Skeletal muscle tissue (tissue), 4 donors: ENCODE results near the gene SEMA4D. TPM values are rescaled to one million over a fixed set of nuclear protein-coding genes. Genes with fewer than 3 reads are reported as not detected.

Source experiments
- H3K27ac ChIP-seq: one replicate; pipeline ENCODE4 v1.7.0; 2013; ENCODE audit warnings: mild to moderate bottlenecking, low read depth, low read length, inconsistent platforms
- H3K27me3 ChIP-seq, 3 donors: one replicate each; pipeline ENCODE4 v1.7.0; 2013; ENCODE audit warnings: low read length in 3 of 3; ENCODE audit not compliant: control insufficient read depth in 3 of 3, insufficient read depth in 3 of 3
- H3K36me3 ChIP-seq, 3 donors: one replicate each; pipeline ENCODE4 v1.7.0; 2013; ENCODE audit warnings: low read length in 3 of 3; ENCODE audit not compliant: control insufficient read depth in 3 of 3, insufficient read depth in 3 of 3
- H3K4me1 ChIP-seq, 3 donors: one replicate each; pipeline ENCODE4 v1.7.0; 2013; ENCODE audit warnings: low read length in 3 of 3, mild to moderate bottlenecking in 3 of 3; ENCODE audit not compliant: control insufficient read depth in 3 of 3, insufficient read depth in 3 of 3
- H3K4me3 ChIP-seq, 3 donors: one replicate each; pipeline ENCODE4 v1.7.0; 2013; ENCODE audit warnings: low read length in 3 of 3
- H3K9ac ChIP-seq, 3 donors: one replicate each; pipeline ENCODE4 v1.7.0; 2013; ENCODE audit warnings: low read length in 3 of 3, mild to moderate bottlenecking in 3 of 3, moderate library complexity in 2 of 3, low read depth in 1 of 3
- H3K9me3 ChIP-seq, 3 donors: one replicate each; pipeline ENCODE4 v1.7.0; 2013; ENCODE audit warnings: low read length in 3 of 3; ENCODE audit not compliant: control insufficient read depth in 3 of 3
- total RNA-seq: library from RNA; depleted of rRNA; stranded (reverse); fragments of >200 nt; gene quantifications from one replicate; pipeline ENCODE4 v1.2.3, GENCODE V29; 2014
- donor health status: Osteomylitis.

SEMA4D gene
- total RNA-seq, 1 donor from 2014 or later = 14.6 TPM

- Histone ChIP-seq H3K9ac (no peak overlapping the region), H3K9me3 (no peaks in the 10 kb centered on the region), H3K27ac (no peak overlapping the region), H3K4me3 (no peak overlapping the region), H3K27me3 (no peaks in the 10 kb centered on the region), H3K36me3 (no peaks in the 10 kb centered on the region), H3K4me1 (peaks cover 25 to 64% (median 39%) of the 10 kb centered on the region in 3 donors)
These were observed 27.6 kb downstream of the SEMA4D start for GRCh38 chr9:89470224-89470839.

- Histone ChIP-seq H3K27ac (no peak overlapping the region), H3K4me1 (peaks cover 26 to 54% (median 33%) of the 10 kb centered on the region in 3 donors)
These were observed 28.9 kb downstream of the SEMA4D start for GRCh38 chr9:89469003-89469402.

GRCh38 chr9:89468281-89468960, 29.5 kb downstream of the SEMA4D start:
- Histone ChIP-seq H3K27me3 (no peaks in the 10 kb centered on the region), H3K9ac (no peak overlapping the region), H3K4me3 (peak overlapping the region in 1 of 3 donors; percentile 7), H3K27ac (no peak overlapping the region), H3K9me3 (no peaks in the 10 kb centered on the region), H3K36me3 (no peaks in the 10 kb centered on the region), H3K4me1 (peaks cover 26 to 50% (median 31%) of the 10 kb centered on the region in 3 donors)

More at GRCh38 chr9:89469003-89469402, 28.9 kb downstream of the SEMA4D start:
- no peaks in the 10 kb centered on the region for H3K36me3 ChIP-seq
- H3K9ac ChIP-seq = no peak overlapping the region
- H3K27me3 ChIP-seq = no peaks in the 10 kb centered on the region
- no peaks in the 10 kb centered on the region for H3K9me3 ChIP-seq
- H3K4me3 ChIP-seq = peak overlapping the region in 1 of 3 donors; percentile 7

- Histone ChIP-seq H3K27me3 (no peaks in the 10 kb centered on the region), H3K36me3 (no peaks in the 10 kb centered on the region), H3K4me3 (no peak overlapping the region), H3K9ac (no peak overlapping the region), H3K4me1 (peaks cover 26 to 50% (median 31%) of the 10 kb centered on the region in 3 donors), H3K9me3 (no peaks in the 10 kb centered on the region), H3K27ac (no peak overlapping the region)
These were observed 30.7 kb downstream of the SEMA4D start for GRCh38 chr9:89467278-89467625.

- Histone ChIP-seq H3K27me3 (no peaks in the 10 kb centered on the region), H3K36me3 (no peaks in the 10 kb centered on the region), H3K4me3 (no peak overlapping the region), H3K9me3 (no peaks in the 10 kb centered on the region), H3K4me1 (peaks cover 26 to 47% (median 31%) of the 10 kb centered on the region in 3 donors), H3K9ac (no peak overlapping the region), H3K27ac (no peak overlapping the region)
These were observed 31.2 kb downstream of the SEMA4D start for GRCh38 chr9:89466451-89467277.

GRCh38 chr9:89465726-89466308, 32.1 kb downstream of the SEMA4D start:
- H3K27me3 ChIP-seq = no peaks in the 10 kb centered on the region
- H3K4me1 ChIP-seq = peaks cover 25 to 49% (median 31%) of the 10 kb centered on the region in 3 donors
- no peak overlapping the region for H3K9ac ChIP-seq
- H3K27ac ChIP-seq = no peak overlapping the region
- H3K4me3 ChIP-seq = no peak overlapping the region
- H3K9me3 ChIP-seq = no peaks in the 10 kb centered on the region
- H3K36me3 ChIP-seq = no peaks in the 10 kb centered on the region

GRCh38 chr9:89465001-89465451, 32.9 kb downstream of the SEMA4D start:
- no peaks in the 10 kb centered on the region for H3K36me3 ChIP-seq
- H3K9me3 ChIP-seq = no peaks in the 10 kb centered on the region
- H3K27me3 ChIP-seq = no peaks in the 10 kb centered on the region
- no peak overlapping the region for H3K4me3 ChIP-seq
- peaks cover 20 to 49% (median 38%) of the 10 kb centered on the region in 3 donors for H3K4me1 ChIP-seq
- H3K27ac ChIP-seq = no peak overlapping the region
- H3K9ac ChIP-seq = no peak overlapping the region

- Histone ChIP-seq H3K4me3 (no peak overlapping the region), H3K4me1 (peaks cover 20 to 52% (median 42%) of the 10 kb centered on the region in 3 donors), H3K27ac (no peak overlapping the region), H3K9me3 (no peaks in the 10 kb centered on the region), H3K36me3 (no peaks in the 10 kb centered on the region), H3K27me3 (no peaks in the 10 kb centered on the region), H3K9ac (no peak overlapping the region)
These were observed 33.5 kb downstream of the SEMA4D start for GRCh38 chr9:89464300-89464901.

- Histone ChIP-seq H3K4me3 (no peak overlapping the region), H3K9me3 (no peaks in the 10 kb centered on the region), H3K27ac (no peak overlapping the region), H3K36me3 (peaks cover 0 to 2% (median 0%) of the 10 kb centered on the region in 3 donors), H3K4me1 (peaks cover 13 to 46% (median 35%) of the 10 kb centered on the region in 3 donors), H3K27me3 (no peaks in the 10 kb centered on the region), H3K9ac (no peak overlapping the region)
These were observed 34.9 kb downstream of the SEMA4D start for GRCh38 chr9:89462817-89463683.
